ENCODE data around the gene MTARC2.
A peak's percentile ranks its signal among the peaks of the same experiment; 100 is the strongest.

The MTARC2 gene

DNA sequence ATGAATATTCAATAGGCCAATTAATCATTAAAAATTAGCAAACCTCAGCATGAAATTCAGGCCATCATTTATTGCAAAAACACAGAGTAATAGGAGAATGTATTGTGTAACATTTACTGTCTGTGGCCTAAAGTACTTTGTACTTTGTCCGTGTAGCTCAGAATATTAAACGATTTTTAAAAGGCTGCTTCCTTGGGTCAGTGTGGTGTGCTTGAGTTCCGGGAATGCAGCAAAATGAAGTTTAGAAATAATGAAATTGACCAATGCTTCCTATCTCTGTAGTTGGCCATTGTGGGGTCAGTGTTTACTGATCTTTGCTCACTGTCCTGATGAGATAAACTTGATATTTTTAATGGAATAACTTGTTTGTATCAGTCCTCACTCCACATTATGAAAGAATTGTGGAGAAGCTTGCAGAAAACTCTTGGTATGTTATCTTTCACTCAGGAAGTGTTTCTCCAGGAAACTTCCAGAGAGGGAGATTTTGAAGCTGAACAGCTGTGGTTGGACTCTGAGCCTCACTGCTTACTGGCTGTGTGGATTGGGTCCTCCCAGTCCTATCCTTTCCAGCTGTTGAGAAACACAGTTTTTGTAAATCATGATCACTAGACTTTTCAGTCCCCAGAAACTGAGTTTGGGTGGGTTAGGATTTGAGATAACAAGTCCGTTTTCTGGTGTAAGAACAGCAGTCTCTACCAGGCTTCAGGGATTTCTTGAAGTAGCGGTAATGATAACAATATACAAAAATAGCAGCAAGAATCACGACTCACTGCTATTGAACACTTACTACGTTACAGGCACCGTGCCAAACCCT is 19.4 kb downstream of the MTARC2 start:
- no peak for DNase-seq (ENCODE audit: low read depth in 1 of 2, low spot score in 1 of 2)
- H3K27me3 ChIP-seq (ENCODE audit: insufficient read depth, poor library complexity, severe bottlenecking), result no peaks in the 10 kb centered on the region
- H3K4me3 ChIP-seq (replicated peaks; ENCODE audit: insufficient read depth, low read length), result no peak overlapping the region
- TF ChIP-seq SPI1 (IDR thresholded peaks at IDR 0.05; ENCODE audit: borderline replicate concordance, low read depth), result no peak
- H3K27ac ChIP-seq (replicated peaks), result peak overlapping the region; percentile 33

- no peak overlapping the region for H3K4me3 ChIP-seq (replicated peaks; ENCODE audit: insufficient read depth, low read length)
- peak overlapping the region; percentile 33 for H3K27ac ChIP-seq (replicated peaks)
- DNase-seq (ENCODE audit: low read depth in 1 of 2, low spot score in 1 of 2), result peak; percentile 35 to 51
- H3K27me3 ChIP-seq (ENCODE audit: insufficient read depth, poor library complexity, severe bottlenecking), result no peaks in the 10 kb centered on the region
- TF ChIP-seq POLR2AphosphoS5 (IDR thresholded peaks at IDR 0.05; ENCODE audit: low read depth) (no peak), CTCF (IDR thresholded peaks at IDR 0.05; ENCODE audit: insufficient read depth, low read length) (no peak), SPI1 (IDR thresholded peaks at IDR 0.05; ENCODE audit: borderline replicate concordance, low read depth) (no peak), GABPA (IDR thresholded peaks at IDR 0.05; ENCODE audit: low read depth) (no peak)
- TF ChIP-seq, protein P1, sequence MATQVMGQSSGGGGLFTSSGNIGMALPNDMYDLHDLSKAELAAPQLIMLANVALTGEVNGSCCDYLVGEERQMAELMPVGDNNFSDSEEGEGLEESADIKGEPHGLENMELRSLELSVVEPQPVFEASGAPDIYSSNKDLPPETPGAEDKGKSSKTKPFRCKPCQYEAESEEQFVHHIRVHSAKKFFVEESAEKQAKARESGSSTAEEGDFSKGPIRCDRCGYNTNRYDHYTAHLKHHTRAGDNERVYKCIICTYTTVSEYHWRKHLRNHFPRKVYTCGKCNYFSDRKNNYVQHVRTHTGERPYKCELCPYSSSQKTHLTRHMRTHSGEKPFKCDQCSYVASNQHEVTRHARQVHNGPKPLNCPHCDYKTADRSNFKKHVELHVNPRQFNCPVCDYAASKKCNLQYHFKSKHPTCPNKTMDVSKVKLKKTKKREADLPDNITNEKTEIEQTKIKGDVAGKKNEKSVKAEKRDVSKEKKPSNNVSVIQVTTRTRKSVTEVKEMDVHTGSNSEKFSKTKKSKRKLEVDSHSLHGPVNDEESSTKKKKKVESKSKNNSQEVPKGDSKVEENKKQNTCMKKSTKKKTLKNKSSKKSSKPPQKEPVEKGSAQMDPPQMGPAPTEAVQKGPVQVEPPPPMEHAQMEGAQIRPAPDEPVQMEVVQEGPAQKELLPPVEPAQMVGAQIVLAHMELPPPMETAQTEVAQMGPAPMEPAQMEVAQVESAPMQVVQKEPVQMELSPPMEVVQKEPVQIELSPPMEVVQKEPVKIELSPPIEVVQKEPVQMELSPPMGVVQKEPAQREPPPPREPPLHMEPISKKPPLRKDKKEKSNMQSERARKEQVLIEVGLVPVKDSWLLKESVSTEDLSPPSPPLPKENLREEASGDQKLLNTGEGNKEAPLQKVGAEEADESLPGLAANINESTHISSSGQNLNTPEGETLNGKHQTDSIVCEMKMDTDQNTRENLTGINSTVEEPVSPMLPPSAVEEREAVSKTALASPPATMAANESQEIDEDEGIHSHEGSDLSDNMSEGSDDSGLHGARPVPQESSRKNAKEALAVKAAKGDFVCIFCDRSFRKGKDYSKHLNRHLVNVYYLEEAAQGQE (IDR thresholded peaks at IDR 0.05; ENCODE audit: insufficient replicate concordance, low read depth), result no peak
Measured at GRCh38 chr1:220768126-220768601, 20.0 kb downstream of the MTARC2 start.

DNA sequence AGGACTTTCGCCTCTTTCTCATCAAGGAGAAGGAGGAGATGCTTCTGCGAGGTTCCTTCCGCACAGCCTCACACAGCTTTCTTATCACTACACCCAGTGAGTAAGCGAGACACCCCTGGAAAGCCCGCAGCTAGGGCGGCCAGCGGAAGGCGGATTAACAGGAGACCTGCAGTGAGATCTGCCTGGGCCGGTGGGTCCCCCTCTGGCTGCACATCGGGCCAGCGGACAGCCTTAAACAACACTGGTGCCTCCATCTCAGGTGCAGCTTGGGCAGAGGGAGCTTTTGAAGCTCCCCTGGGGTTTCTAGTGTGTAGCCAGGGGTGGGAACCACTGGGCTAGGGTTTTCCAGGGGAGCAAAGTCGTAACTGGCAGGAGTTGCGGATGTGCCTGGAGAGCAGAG is 21.1 kb downstream of the MTARC2 start:
- no peak overlapping the region for H3K4me3 ChIP-seq (replicated peaks; ENCODE audit: insufficient read depth, low read length)
- TF ChIP-seq CTCF (IDR thresholded peaks at IDR 0.05; ENCODE audit: insufficient read depth, low read length), result no peak
- TF ChIP-seq SPI1 (IDR thresholded peaks at IDR 0.05; ENCODE audit: borderline replicate concordance, low read depth), result no peak
- TF ChIP-seq, protein P1 (IDR thresholded peaks at IDR 0.05; ENCODE audit: insufficient replicate concordance, low read depth), result no peak
- no peak for TF ChIP-seq POLR2AphosphoS5 (IDR thresholded peaks at IDR 0.05; ENCODE audit: low read depth)
- TF ChIP-seq GABPA (IDR thresholded peaks at IDR 0.05; ENCODE audit: low read depth), result no peak
- H3K27ac ChIP-seq (replicated peaks), result no peak overlapping the region

DNA sequence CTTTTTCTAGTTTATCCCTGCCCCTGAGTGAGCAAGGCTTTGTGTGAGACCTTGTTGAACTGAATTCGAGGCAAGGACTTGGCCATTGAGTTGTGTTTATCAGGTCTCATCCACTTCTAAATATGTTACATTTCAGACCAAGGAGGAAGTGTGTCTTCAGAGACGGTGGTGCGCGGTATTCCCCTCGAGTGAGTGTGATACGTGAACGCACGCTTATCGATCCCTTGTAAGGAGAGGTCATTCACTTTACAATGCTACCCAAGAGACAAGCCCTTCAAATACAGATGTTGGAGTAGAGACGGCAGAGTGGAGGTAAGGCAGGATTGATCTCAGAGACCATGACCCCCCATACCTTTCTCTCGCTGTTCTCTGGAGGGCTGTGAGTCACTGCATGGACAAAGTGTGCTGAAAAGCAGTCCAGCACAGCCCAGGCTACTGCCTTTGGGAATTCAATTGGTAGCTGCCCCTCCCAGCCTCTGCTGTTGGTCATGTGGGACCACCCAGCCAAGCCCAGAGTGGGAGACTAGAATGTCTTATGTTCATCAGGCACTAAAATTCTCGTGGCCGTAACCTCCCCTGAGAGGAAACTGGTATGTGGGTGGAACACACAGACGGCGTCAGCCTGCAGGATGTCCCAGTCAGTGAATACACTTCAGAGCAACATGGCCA is 22.3 kb downstream of the MTARC2 start:
- H3K4me3 ChIP-seq (replicated peaks; ENCODE audit: insufficient read depth, low read length), result no peak overlapping the region
- TF ChIP-seq SPI1 (IDR thresholded peaks at IDR 0.05; ENCODE audit: borderline replicate concordance, low read depth) (no peak), POLR2AphosphoS5 (IDR thresholded peaks at IDR 0.05; ENCODE audit: low read depth) (no peak), CTCF (IDR thresholded peaks at IDR 0.05; ENCODE audit: insufficient read depth, low read length) (no peak), GABPA (IDR thresholded peaks at IDR 0.05; ENCODE audit: low read depth) (no peak)
- TF ChIP-seq, protein P1 (IDR thresholded peaks at IDR 0.05; ENCODE audit: insufficient replicate concordance, low read depth), result no peak
- no peak for DNase-seq (ENCODE audit: low read depth in 1 of 2, low spot score in 1 of 2)
- no peaks in the 10 kb centered on the region for H3K27me3 ChIP-seq (ENCODE audit: insufficient read depth, poor library complexity, severe bottlenecking)
- no peak overlapping the region for H3K27ac ChIP-seq (replicated peaks)

More for the DNA sequence above, 21.1 kb downstream of the MTARC2 start:
- DNase-seq (ENCODE audit: low read depth in 1 of 2, low spot score in 1 of 2), result no peak
- no peaks in the 10 kb centered on the region for H3K27me3 ChIP-seq (ENCODE audit: insufficient read depth, poor library complexity, severe bottlenecking)

Data from HL-60 (cell line).